HepG2 (cell line): ENCODE data around the gene ITPR1. TPM values are rescaled to one million over a fixed set of nuclear protein-coding genes. Genes with fewer than 3 reads are reported as not detected.
A peak's percentile ranks its signal among the peaks of the same experiment; 100 is the strongest.

Source experiments
- ARID5B ChIP-seq: IDR thresholded peaks from 2 replicates; pipeline ENCODE4 v1.4.0; 2020; ENCODE audit warnings: mild to moderate bottlenecking, missing genetic modification reagents
- EP300 ChIP-seq, 3 experiments: sonication (generic) in 1 of 3; formaldehyde crosslinking in 1 of 3; IDR thresholded peaks; 2 replicates each; pipeline versions ENCODE4 v1.5.1 to v1.6.1; 2011 to 2020; ENCODE audit warnings: low read depth in 2 of 3, low read length in 2 of 3, borderline replicate concordance in 1 of 3, improper control_type of control experiment in 1 of 3, mild to moderate bottlenecking in 1 of 3, missing genetic modification reagents in 1 of 3, moderate library complexity in 1 of 3
- ERF ChIP-seq: IDR thresholded peaks from 2 replicates; pipeline ENCODE4 v1.6.1; 2018; ENCODE audit warnings: missing biosample characterization, missing genetic modification reagents
- GPN1 ChIP-seq: sonication (generic); formaldehyde crosslinking; IDR thresholded peaks from 2 replicates; pipeline ENCODE4 v1.5.1; 2020; ENCODE audit warnings: missing genetic modification reagents, borderline replicate concordance
- HDAC1 ChIP-seq: sonication (generic); formaldehyde crosslinking; IDR thresholded peaks from 2 replicates; pipeline ENCODE4 v1.5.1; 2020; ENCODE audit warnings: mild to moderate bottlenecking, missing genetic modification reagents
- HNRNPLL ChIP-seq: fragments of 200-400 bp; formaldehyde crosslinking; IDR thresholded peaks from 2 replicates; pipeline ENCODE4 v1.6.1; 2017; ENCODE audit warnings: mild to moderate bottlenecking, low read depth, low read length; ENCODE audit not compliant: poor library complexity, severe bottlenecking
- HOXD1 ChIP-seq: sonication (generic); formaldehyde crosslinking; IDR thresholded peaks from 2 replicates; pipeline ENCODE4 v1.5.0; 2020; ENCODE audit warnings: missing genetic modification reagents
- KDM5A ChIP-seq: fragments of 200-600 bp; sonication (generic); IDR thresholded peaks from 2 replicates; pipeline ENCODE4 v1.7.0; 2018; ENCODE audit warnings: antibody characterized with exemption, mild to moderate bottlenecking, low read length, borderline replicate concordance
- KLF9 ChIP-seq: IDR thresholded peaks from 2 replicates; pipeline ENCODE4 v1.6.1; 2016; ENCODE audit warnings: low read depth
- PHB2 ChIP-seq: fragments of 450-650 bp; IDR thresholded peaks from 2 replicates; pipeline ENCODE4 v1.6.1; 2018; ENCODE audit not compliant: partially characterized antibody
- POLR2AphosphoS2 ChIP-seq: IDR thresholded peaks from 2 replicates; pipeline ENCODE4 v1.6.1; 2011; ENCODE audit warnings: low read depth, low read length, improper control_type of control experiment
- REXO4 ChIP-seq: sonication (generic); formaldehyde crosslinking; IDR thresholded peaks from 2 replicates; pipeline ENCODE4 v1.8.0; 2022; ENCODE audit warnings: missing genetic modification reagents, mild to moderate bottlenecking, borderline replicate concordance
- SMC3 ChIP-seq: IDR thresholded peaks from 2 replicates; pipeline ENCODE4 v1.6.1; 2011; ENCODE audit warnings: low read length, improper control_type of control experiment
- SMYD3 ChIP-seq: sonication (generic); formaldehyde crosslinking; IDR thresholded peaks from 2 replicates; pipeline ENCODE4 v1.8.1; 2023; ENCODE audit warnings: mild to moderate bottlenecking, missing genetic modification reagents
- TCF7L2 ChIP-seq: IDR thresholded peaks from 2 replicates; pipeline ENCODE4 v1.6.1; 2011; ENCODE audit warnings: mild to moderate bottlenecking, low read depth, low read length, moderate library complexity
- TEAD2 ChIP-seq: sonication (generic); formaldehyde crosslinking; IDR thresholded peaks from 2 replicates; pipeline ENCODE4 v1.9.0; 2021; ENCODE audit warnings: missing genetic modification reagents
- U2AF1 ChIP-seq: fragments of 200-400 bp; formaldehyde crosslinking; optimal IDR thresholded peaks from 2 replicates; pipeline ENCODE3; 2017; ENCODE audit warnings: mild to moderate bottlenecking, low read depth, low read length
- ZFAT ChIP-seq: sonication (generic); formaldehyde crosslinking; conservative IDR thresholded peaks from 2 replicates; pipeline ENCODE4 v1.8.1; 2023; ENCODE audit warnings: missing genetic modification reagents, inconsistent platforms
- ZNF235 ChIP-seq: sonication (generic); formaldehyde crosslinking; IDR thresholded peaks from 2 replicates; pipeline ENCODE4 v1.8.1; 2023; ENCODE audit warnings: mild to moderate bottlenecking, missing genetic modification reagents, borderline replicate concordance
- ZNF333 ChIP-seq: sonication (generic); formaldehyde crosslinking; IDR thresholded peaks from 2 replicates; pipeline ENCODE4 v1.4.0; 2020; ENCODE audit warnings: mild to moderate bottlenecking, missing genetic modification reagents, borderline replicate concordance
- ZNF484 ChIP-seq: sonication (generic); formaldehyde crosslinking; IDR thresholded peaks from 2 replicates; pipeline ENCODE4 v1.5.1; 2020; ENCODE audit warnings: mild to moderate bottlenecking, low read depth, missing genetic modification reagents, borderline replicate concordance
- ZNF703 ChIP-seq: sonication (generic); formaldehyde crosslinking; IDR thresholded peaks from 2 replicates; pipeline ENCODE4 v1.5.1; 2020; ENCODE audit warnings: missing genetic modification reagents, mild to moderate bottlenecking, moderate library complexity, borderline replicate concordance
- ZNF782 ChIP-seq: sonication (generic); formaldehyde crosslinking; IDR thresholded peaks from 2 replicates; pipeline ENCODE4 v1.4.0; 2020; ENCODE audit warnings: missing genetic modification reagents, mild to moderate bottlenecking, borderline replicate concordance
- polyA plus RNA-seq, 8 experiments: library from polyadenylated mRNA; depleted of rRNA in 3 of 8; stranded (reverse) in 7 of 8; unstranded in 1 of 8; fragments of >200 nt; fragmentation: Illumina TruSeq in 4 of 8; extraction: Trizol in 4 of 8; gene quantifications; 2 replicates each; pipeline versions ENCODE4 v1.2.1 to v1.2.3, GENCODE V29; 2011 to 2016; ENCODE audit warnings: low read depth in 4 of 8, missing spikeins in 1 of 8, mixed read lengths in 1 of 8; ENCODE audit not compliant: insufficient read depth in 1 of 8
- total RNA-seq, 5 experiments: library from RNA; depleted of rRNA; stranded (reverse); fragments of >200 nt; fragmentation: Illumina TruSeq; extraction: Trizol; gene quantifications; 2 replicates each; pipeline ENCODE4 v1.2.3, GENCODE V29; 2016; ENCODE audit warnings: low read depth in 1 of 5
- TF ChIP-seq, protein P1 (sequence below), 2 experiments: sonication (generic) in 1 of 2; formaldehyde crosslinking in 1 of 2; IDR thresholded peaks; 2 replicates each; pipeline versions ENCODE4 v1.4.0 to v1.6.1; 2016 to 2020; ENCODE audit warnings: borderline replicate concordance in 1 of 2, low read depth in 1 of 2, mild to moderate bottlenecking in 1 of 2, missing genetic modification reagents in 1 of 2

ITPR1 gene
- total and polyA plus RNA-seq, 2 of the 13 experiments (the other 11 are each of a cell fraction or from before 2014, with no cell fraction given), result 10.0 to 11.4 TPM

DNA sequence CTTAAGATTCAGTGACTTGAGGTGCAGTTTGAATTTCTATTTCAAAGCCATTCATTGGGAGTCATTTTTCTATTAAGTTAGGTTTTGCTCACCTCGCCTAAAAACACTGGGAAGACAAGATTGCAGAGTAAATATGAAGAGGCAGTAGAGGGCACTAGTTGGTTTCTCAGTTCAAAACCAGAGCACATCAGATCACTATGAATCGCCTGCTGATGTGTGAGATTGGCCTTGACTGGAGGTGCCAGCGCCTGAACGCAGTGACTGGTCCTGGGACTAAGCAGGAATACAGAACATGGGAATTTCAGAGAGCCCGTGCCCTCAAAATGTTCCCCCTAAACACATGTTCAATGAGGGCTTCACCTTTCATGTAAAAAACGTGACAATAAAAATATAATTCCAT lies 229.0 kb downstream of the ITPR1 start (continued):
- TF ChIP-seq, protein P1, sequence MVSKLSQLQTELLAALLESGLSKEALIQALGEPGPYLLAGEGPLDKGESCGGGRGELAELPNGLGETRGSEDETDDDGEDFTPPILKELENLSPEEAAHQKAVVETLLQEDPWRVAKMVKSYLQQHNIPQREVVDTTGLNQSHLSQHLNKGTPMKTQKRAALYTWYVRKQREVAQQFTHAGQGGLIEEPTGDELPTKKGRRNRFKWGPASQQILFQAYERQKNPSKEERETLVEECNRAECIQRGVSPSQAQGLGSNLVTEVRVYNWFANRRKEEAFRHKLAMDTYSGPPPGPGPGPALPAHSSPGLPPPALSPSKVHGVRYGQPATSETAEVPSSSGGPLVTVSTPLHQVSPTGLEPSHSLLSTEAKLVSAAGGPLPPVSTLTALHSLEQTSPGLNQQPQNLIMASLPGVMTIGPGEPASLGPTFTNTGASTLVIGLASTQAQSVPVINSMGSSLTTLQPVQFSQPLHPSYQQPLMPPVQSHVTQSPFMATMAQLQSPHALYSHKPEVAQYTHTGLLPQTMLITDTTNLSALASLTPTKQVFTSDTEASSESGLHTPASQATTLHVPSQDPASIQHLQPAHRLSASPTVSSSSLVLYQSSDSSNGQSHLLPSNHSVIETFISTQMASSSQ (IDR thresholded peaks at IDR 0.05; ENCODE audit: low read depth), result no peak
- TF ChIP-seq, protein P1 (CRISPR knock-in tag; IDR thresholded peaks at IDR 0.05; ENCODE audit: borderline replicate concordance), result no peak
- TF ChIP-seq GPN1 (CRISPR knock-in tag), result no peak
- no peak for TF ChIP-seq ZFAT (CRISPR knock-in tag)
- no peak for TF ChIP-seq TEAD2
- no peak for TF ChIP-seq REXO4 (CRISPR knock-in tag)
- no peak for TF ChIP-seq HDAC1 (CRISPR knock-in tag)
- 0 out of 2 replicates have a peak, but pooled peaks have one; percentile 31 for TF ChIP-seq ERF
- no peak for TF ChIP-seq PHB2
- no peak for TF ChIP-seq ZNF333 (CRISPR knock-in tag)
- TF ChIP-seq HOXD1 (CRISPR knock-in tag), result no peak
- no peak for TF ChIP-seq TCF7L2
- TF ChIP-seq ZNF703, result no peak
- no peak for TF ChIP-seq U2AF1
- peak; percentile 76 for TF ChIP-seq SMC3
- TF ChIP-seq ZNF484 (CRISPR knock-in tag), result no peak
- TF ChIP-seq KLF9, result no peak
- TF ChIP-seq SMYD3 (CRISPR knock-in tag), result no peak
- TF ChIP-seq ZNF235, result no peak
- TF ChIP-seq EP300 (IDR thresholded peaks at IDR 0.05; ENCODE audit: low read depth in 2 of 2, low read length in 2 of 2), result no peak
- no peak for TF ChIP-seq EP300 (CRISPR knock-in tag; IDR thresholded peaks at IDR 0.05; ENCODE audit: borderline replicate concordance)
- TF ChIP-seq HNRNPLL, result no peak
- TF ChIP-seq POLR2AphosphoS2, result no peak
- TF ChIP-seq ZNF782 (CRISPR knock-in tag), result no peak
- peak; percentile 39 for TF ChIP-seq ARID5B (CRISPR knock-in tag)
- TF ChIP-seq KDM5A, result no peak
